Activated gamma-delta T cell treated with anti-CD3 and anti-CD28 coated beads, Interleukin-2, amount 50 U/mL, for 16 hours (primary cell): ENCODE data around the gene PLEKHG4B.
"Not testable (repeated sequence)": the region's sequence is repeated elsewhere in the genome, so short reads cannot be mapped to it uniquely, and the experiment has no call there.

Source experiments
- DNase-seq: peaks from one replicate; pipeline ENCODE4 v3.0.0-alpha.2; 2020; ENCODE audit warnings: low read depth

PLEKHG4B gene

DNA sequence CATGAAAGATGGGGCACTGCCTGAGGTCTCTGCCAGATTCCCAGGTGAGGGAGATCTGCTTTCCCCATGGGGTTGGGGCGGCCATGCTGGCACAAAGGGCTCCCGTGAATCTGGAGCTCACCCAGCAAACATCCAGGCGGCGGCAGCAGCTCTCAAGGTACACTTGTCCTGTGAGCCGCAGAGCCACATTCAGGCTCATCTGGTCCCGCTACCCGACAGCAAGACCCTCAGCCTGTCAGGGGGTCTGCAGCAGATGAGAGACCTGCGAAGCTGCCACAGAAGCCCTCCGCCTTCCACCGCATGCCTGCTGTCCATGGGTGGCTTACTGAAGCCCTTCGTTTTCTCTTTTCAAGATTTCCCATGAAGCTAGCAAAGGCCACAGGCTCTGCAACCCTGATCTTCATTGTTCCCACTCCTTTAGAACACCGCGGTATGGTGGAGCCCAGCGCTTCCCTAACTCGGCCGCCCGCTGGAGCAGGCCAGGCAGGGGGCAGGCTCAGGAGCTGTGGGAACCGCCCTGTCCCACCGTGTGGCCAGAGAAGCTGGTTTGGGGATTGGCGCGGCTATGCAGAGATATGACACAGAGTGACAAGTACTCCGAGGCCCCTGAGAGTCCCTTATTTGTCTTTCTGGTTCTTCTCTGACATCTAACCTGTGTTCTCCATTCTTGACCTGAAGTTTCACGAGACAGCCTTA is 108.1 kb downstream of the PLEKHG4B start:
- no peak for DNase-seq

DNA sequence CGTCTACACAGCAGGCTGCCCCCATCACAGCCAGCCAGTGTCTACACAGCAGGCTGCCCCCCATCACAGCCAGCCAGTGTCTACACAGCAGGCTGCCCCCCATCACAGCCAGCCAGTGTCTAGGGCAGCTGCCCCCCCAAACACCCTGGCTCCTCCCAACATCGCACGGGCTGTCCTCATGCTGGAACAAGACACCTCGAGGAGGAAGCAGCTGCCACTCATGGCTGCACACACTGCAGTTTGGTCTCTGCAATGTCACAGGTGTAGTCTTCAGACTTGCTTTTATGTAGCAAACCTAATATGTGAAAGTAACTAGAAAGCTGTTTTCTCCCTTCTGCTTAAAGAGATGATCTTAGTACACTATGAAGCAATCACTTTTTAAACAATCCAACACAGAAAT is 109.0 kb downstream of the PLEKHG4B start:
- no peak for DNase-seq

- DNase-seq = no peak
Observed at GRCh38 chr5:201672-202071, 109.7 kb downstream of the PLEKHG4B start.

DNA sequence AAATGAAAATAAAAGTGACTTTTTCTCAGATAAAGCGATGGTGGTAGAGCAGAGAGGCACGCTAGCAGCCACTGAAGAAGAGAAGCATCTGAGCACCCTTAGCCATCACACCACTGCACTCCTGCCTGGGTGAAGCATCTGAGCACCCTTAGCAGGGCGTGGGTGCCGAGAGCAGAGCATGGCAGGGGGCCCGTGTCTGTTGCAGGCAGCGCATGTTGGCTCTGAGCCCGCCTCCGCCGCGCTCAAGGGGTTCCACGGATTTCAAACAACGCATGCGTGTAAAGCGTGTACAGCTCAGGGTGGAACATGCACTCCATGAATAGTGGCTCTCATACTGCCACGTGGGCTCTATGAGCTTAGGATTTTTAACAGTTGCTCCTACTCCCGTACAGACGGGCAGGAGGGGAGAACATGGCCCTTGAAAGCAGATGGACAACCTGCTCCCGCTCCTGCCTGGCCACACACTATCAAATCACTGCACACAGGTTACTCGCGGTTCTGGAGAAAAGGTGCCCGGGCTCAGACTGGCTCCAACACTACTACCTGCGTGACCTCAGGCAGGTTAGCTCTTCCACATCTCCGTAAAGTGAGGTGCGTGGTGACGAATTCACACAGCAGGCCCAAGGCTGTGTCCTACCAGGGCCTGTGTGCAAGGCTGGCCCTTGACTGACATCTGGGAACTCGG is 111.4 kb downstream of the PLEKHG4B start:
- no peak for DNase-seq

DNA sequence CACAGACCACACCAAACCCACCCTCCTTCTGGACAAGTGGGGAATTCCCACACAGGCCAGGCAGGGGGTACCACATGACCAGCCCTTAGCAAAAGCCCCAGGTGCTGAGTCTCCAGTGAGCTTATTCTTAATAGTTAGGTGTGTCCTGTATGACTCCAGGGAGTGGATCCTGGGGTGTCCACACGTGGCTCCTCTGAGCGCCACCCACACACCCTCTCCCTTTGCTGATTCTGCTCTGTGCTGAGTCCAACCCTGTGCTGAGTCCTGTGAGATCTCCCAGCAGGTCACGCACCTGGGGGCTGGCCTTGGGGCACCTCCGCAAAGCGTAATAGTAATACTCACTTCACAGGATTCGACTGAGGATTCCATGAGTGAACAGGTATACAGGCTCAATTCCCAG is 112.0 kb downstream of the PLEKHG4B start:
- DNase-seq = no peak

- no peak for DNase-seq
Observed at GRCh38 chr5:204462-204861, 112.5 kb downstream of the PLEKHG4B start.

GRCh38 chr5:204966-205670 is 113.2 kb downstream of the PLEKHG4B start:
- no peak for DNase-seq

DNA sequence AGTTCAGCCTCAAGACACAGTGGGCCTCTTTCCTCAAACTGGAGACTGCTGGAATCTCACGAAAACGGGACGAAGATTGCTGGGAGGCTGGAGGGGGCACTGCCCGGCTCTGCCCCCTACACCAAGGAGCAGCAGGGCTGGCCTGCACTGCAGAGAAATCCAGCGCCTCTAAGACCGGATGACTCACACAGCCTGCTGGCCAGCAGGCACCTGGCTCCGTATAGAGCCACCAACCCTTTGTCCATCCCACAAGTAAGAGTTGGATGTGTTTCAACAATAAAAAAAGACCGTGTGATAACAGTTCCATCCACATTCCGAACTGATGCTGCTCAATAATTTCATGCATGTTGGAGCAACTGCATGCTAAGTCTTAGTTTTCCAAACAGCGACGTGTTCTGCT is 114.4 kb downstream of the PLEKHG4B start:
- DNase-seq = no peak

DNA sequence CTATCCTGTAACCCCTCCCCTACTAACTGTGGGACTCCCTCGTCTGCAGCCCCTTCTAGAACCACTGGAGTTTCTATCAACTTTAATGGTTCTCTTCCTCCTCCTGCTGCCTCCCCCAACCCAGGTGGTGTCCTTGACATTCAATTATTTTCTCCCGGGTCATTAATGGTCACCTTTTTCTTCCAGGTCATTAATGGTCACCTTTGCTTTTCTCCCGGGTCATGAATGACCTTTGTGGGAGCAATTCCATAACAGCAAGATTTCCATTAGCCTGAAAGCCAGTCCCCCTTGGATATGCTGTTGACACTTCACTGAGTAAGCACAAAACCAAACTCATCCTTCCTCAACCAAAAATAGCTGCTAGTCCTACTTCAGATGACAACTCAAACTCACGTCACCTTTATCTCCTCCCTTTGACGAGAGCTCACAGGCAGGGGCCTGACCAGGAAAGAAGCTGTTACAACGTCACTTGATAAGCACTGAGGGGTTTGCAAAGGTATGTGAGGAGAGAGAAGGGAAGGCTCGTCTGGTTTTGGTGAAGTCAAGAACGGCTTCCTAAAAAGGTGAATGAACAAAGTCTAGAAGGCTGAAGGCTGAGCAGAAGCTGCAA is 115.1 kb downstream of the PLEKHG4B start:
- no peak for DNase-seq

DNA sequence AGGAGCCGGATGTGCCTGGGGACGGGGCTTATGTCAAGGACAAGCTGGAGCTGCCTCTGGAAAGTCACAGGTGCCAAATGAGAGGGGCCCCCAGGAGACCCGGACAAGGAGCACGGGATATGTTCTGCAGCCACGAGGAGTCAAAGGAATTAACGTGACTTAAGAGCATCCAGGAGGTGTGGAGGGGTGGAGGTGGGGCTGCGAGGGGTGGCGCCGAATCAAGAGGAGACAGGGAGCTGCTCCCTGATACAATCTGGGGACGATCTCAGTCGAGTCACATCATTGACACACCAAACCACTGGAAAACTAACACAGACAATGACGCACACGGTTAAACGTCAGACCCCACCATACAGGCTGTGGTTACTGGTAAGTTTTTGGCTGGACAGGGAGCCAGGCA is 115.6 kb downstream of the PLEKHG4B start:
- DNase-seq = no peak

DNA sequence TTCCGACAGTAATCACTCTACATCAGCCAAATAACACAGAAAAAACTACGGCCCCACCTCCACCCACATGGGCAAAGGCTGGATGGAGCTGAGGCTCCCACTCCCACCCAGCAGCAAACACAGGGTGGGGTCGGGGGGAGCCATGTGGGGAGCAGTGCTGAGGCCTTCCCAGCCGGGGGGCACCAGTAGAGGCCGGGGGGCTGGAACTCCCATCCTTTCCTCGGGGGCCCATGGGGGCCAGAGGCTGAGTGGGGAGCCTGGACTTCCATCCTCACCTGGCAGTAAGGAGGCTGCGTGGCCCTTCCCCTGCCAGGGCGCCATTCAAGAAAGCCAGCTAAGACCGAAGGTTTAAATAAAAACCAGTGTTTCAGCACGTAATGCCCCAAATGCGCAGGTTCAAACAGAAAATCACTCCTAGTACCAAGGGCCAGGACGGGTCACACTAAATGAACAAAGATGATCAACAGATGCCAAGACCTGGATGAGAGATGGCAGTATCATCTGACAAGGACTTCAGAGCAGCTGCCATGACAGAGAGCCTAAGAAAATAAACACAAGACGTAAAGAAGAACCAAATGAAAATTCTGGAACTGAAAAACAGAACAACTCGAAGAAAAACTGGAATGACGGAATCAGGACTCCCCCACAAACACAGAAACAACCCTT is 116.6 kb downstream of the PLEKHG4B start:
- no peak for DNase-seq

DNA sequence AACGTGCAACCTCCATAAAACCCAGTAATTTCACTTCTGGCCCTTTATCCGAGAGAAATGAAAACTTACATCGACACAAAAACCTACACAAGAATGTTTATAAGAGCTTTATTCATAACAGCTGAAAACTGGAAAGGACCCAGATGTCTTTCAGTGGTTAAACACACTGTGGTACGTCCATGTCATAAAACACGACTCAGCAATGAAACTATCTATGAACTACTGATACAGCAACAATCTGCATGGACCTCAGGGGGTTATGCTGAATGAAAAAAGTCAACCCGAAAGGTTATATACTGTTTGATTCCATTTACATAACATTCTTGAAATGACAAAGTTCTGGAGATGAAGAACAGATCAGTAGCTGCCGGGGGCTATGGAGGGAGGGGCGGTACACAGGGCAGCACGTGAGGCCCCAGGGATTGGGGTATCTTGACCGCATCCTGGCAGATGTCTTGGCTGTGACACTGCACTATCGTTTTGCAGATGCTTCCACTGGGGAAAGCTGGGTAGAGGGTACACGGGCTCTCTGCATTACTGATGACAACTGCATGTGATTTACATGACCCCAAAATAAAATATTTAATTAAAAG is 121.9 kb downstream of the PLEKHG4B start:
- no peak for DNase-seq

DNA sequence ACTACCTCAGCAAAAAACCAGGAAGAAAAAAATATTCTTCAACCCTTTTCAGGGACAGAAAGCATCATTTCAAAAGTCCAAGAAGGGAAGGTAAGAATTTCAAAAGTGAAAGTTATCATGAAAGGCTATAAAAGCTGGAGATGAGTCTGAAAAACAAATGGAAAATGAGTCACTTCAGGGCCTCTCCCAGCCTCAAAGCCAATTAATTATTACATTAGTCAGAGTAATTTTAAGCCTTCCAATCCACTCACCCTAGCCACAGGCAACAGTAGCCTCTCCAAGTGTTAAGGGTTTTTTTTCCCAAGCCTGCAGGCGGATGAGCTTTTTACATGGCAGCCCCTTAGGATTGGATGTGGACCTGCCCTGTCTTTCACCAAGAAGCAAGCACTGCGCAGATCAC is 123.3 kb downstream of the PLEKHG4B start:
- not testable (repeated sequence) for DNase-seq

DNA sequence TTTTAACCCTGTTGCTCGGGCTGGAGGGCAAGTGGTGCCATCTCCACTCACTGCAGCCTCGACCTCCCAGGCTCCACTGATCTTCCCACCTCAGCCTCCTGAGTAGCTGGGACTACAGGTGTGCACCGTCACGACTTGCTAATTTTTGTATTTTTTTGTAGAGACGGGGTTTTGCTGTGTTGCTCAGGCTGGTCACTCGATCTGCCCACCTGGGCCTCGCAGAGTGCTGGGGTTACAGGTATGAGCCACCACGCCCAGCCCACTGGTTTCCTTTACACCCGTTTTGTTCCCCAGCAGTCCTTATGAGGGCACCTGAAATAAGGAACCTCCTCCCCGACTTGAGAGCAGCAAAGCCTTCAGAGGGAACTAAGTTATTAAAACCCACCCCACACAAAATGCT is 124.1 kb downstream of the PLEKHG4B start:
- DNase-seq = not testable (repeated sequence)

- peak; percentile 97 for DNase-seq
Observed at GRCh38 chr5:217494-218456, 125.8 kb downstream of the PLEKHG4B start, which contains the start of the genes CCDC127 and SDHA. TSS of gene CCDC127 (minus strand) at chr5:218153. CDS start at chr5:216849, 1,304 bp downstream. TSS of gene SDHA (plus strand) at chr5:218320. CDS start at chr5:218356, 36 bp downstream.

DNA sequence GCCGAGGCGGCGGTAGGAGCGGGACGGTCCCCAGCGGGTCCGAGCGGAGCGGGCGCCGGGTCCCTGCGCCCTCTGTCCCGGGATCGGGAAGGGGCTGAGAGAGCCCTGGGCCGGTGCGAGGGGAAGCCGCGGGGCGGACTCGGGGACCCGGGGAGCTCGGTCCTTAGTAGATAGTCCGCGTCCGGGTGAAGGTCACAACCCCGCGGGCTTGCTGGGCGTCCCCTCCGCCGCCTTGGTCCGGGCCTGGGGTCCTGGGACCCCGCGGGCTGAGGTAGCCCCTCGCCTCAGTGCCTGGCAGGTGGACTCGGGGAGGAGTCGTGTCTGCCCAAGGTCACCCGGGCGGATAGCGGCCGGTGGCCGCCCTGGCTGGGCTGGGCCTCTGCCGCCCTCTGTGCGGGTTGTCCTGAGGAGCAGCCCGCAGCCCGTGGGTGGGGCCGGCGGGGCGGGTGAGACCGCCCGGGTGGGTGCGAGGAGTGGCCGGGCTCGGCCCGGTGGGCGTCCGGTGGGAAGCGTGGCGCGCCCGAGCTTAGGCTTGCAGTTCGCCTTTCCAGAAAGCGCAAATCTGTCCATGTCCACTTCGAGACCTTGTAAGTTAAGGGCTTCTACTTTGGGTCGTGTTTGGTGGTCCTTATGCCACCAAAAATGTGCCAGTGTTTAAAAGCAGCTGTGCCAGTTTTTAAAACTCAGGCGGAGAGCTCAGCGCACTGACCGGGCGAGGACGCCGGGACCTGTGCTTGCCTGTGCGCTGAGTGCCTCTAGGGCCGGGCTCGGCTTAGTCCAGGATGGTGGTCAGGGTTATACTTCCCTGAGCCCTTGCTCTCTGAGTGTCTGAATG is 126.7 kb downstream of the PLEKHG4B start:
- no peak for DNase-seq

DNA sequence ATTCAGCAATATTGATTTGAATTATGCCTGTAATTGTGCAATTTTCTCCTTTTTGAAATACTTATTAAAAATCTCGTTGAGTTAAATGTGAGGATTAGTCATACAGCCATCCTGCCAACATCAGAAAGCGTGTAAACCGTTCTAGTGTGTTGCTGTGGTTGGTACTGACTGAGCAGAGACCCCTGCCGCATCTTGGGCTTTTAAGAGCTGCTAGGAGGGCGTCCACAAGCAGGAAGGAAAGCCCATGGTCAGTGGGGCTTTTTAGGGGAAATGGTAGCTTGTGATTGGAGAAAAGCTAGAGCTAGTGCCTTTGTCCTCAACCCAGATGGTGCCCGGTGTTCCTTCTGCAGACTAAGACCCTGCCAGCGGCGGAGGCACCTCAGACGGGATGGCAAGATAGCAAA is 127.5 kb downstream of the PLEKHG4B start:
- DNase-seq = no peak

GRCh38 chr5:219991-220390 is 128.0 kb downstream of the PLEKHG4B start:
- no peak for DNase-seq

GRCh38 chr5:222951-223715 is 131.2 kb downstream of the PLEKHG4B start:
- not testable (repeated sequence) for DNase-seq
